Panc1 (cell line): Measurements from ENCODE around the gene PRMT5. TPM values are rescaled to one million over a fixed set of nuclear protein-coding genes. Genes with fewer than 3 reads are reported as not detected.

Experiments
- ATAC-seq: fragments of 200-7000 bp; cut with Tn5 transposase; 2 replicates; pipeline ENCODE4 v1.9.1; 2020; ENCODE audit warnings: mild to moderate bottlenecking, moderate library complexity
- Bru-seq: library from RNA; stranded (reverse); fragments of 400-500 nt; gene quantifications from one replicate; lab custom pipeline; 2021; lab: Mats Ljungman, UMichigan
- BruChase-seq, 2 experiments: library from RNA; stranded (reverse); fragments of 400-500 nt; gene quantifications; one replicate each; lab custom pipeline; 2021; lab: Mats Ljungman, UMichigan
- BruUV-seq: library from RNA; stranded (reverse); fragments of 400-500 nt; replicated peaks from 2 replicates; lab custom pipeline; 2021; lab: Mats Ljungman, UMichigan
- CTCF ChIA-PET: fragments of 300-600 bp; sonication (Branson Sonifier 250); formaldehyde crosslinking; loops from one replicate; lab custom pipeline; 2022; ENCODE audit warnings: antibody characterized with exemption; lab: Charles Lee
- POLR2A ChIA-PET: fragments of 300-600 bp; sonication (Branson Sonifier 250); formaldehyde crosslinking; loops from one replicate; lab custom pipeline; 2022; ENCODE audit warnings: antibody characterized with exemption; lab: Charles Lee
- DNase-seq: peaks from one replicate; pipeline ENCODE4 v3.0.0-alpha.2; 2010; ENCODE audit warnings: low read depth, low spot score
- H3K27ac ChIP-seq: 2 replicates; pipeline ENCODE4 v1.5.1; 2011; ENCODE audit warnings: mild to moderate bottlenecking, low read length, inconsistent platforms
- H3K27me3 ChIP-seq: fragments of 200-500 bp; sonication (Bioruptor generic); 2 replicates; pipeline ENCODE4 v1.6.0; 2014; ENCODE audit warnings: low read length, inconsistent platforms; ENCODE audit not compliant: control insufficient read depth, insufficient read depth
- H3K36me3 ChIP-seq: fragments of 200-500 bp; sonication (Bioruptor generic); 2 replicates; pipeline ENCODE4 v1.5.1; 2014; ENCODE audit warnings: inconsistent platforms, mild to moderate bottlenecking, low read length, moderate library complexity; ENCODE audit not compliant: control insufficient read depth, insufficient read depth
- H3K4me1 ChIP-seq: 2 replicates; pipeline ENCODE4 v1.5.1; 2011; ENCODE audit warnings: inconsistent platforms, mild to moderate bottlenecking, low read length, moderate library complexity; ENCODE audit not compliant: control insufficient read depth, insufficient read depth
- H3K4me3 ChIP-seq, 2 experiments: 2 replicates each; pipeline ENCODE4 v1.5.1; 2011 to 2012; ENCODE audit warnings: low read depth in 2 of 2, low read length in 2 of 2, mild to moderate bottlenecking in 2 of 2, inconsistent platforms in 1 of 2, moderate library complexity in 1 of 2
- H3K9me3 ChIP-seq: fragments of 200-500 bp; sonication (Bioruptor generic); 2 replicates; pipeline ENCODE4 v1.5.1; 2014; ENCODE audit warnings: low read depth, mild to moderate bottlenecking, inconsistent platforms, low read length, moderate library complexity; ENCODE audit not compliant: control insufficient read depth, insufficient read depth
- POLR2AphosphoS5 ChIP-seq: IDR thresholded peaks from 2 replicates; pipeline ENCODE4 v1.6.1; 2012; ENCODE audit warnings: mild to moderate bottlenecking, low read depth, low read length, moderate library complexity
- SIN3A ChIP-seq: IDR thresholded peaks from 2 replicates; pipeline ENCODE4 v1.6.1; 2012; ENCODE audit warnings: low read depth, mild to moderate bottlenecking, low read length, moderate library complexity, borderline replicate concordance; ENCODE audit not compliant: insufficient read depth
- TCF7L2 ChIP-seq: IDR thresholded peaks from 2 replicates; pipeline ENCODE4 v1.6.1; 2011; ENCODE audit warnings: mild to moderate bottlenecking, low read depth, low read length, inconsistent platforms
- in situ Hi-C: cut with HindIII; loops from 2 replicates; pipeline ENCODE4 v1.10.0; 2016; ENCODE audit warnings: low sequenced_read_pairs, low pct_unique_long_range_greater_than_20kb
- intact Hi-C: fragments of 100-400 bp; cut with micrococcal nuclease; formaldehyde crosslinking; loops from one replicate; pipeline ENCODE4 v1.10.0; 2022; ENCODE audit not compliant: unreplicated experiment
- long read RNA-seq: library from polyadenylated mRNA; unstranded; transcript quantifications from one replicate; pipeline ENCODE4 v2.0.0, GENCODE V29; 2021; ENCODE audit not compliant: unreplicated experiment
- polyA plus RNA-seq: library from polyadenylated mRNA; unstranded; fragments of >200 nt; gene quantifications from one replicate; pipeline ENCODE4 v1.2.1, GENCODE V29; 2012; ENCODE audit warnings: missing spikeins; ENCODE audit not compliant: insufficient read length
- total RNA-seq: library from RNA; stranded (reverse); gene quantifications from one replicate; pipeline ENCODE4 v1.2.1, GENCODE V29; 2021; ENCODE audit not compliant: unreplicated experiment
- TF ChIP-seq, protein P1 (sequence below), 2 experiments: IDR thresholded peaks; 2 replicates each; pipeline ENCODE4 v1.6.1; 2011 to 2012; ENCODE audit warnings: low read depth in 2 of 2, control low read depth in 1 of 2, low read length in 1 of 2, mild to moderate bottlenecking in 1 of 2, moderate library complexity in 1 of 2; ENCODE audit not compliant: insufficient read depth in 1 of 2
- TF ChIP-seq, protein P2 (sequence below): fragments of 450-650 bp; IDR thresholded peaks from 2 replicates; pipeline ENCODE4 v1.5.1; 2017; ENCODE audit warnings: mild to moderate bottlenecking

Gene PRMT5
- total RNA-seq (108 TPM), Bru-seq, nascent RNA (percentile 81 among the genes with signal in this experiment), BruChase-seq, experiment 1, labeled RNA remaining after a 2-hour chase (percentile 92 among the genes with signal in this experiment), BruChase-seq, experiment 2, labeled RNA remaining after a 6-hour chase (percentile 97 among the genes with signal in this experiment)
- 200 TPM for polyA plus RNA-seq
- long read RNA-seq, transcript PRMT5-202 (17 exons, 2,531 nt): major isoform, 136 of 202 reads
- long read RNA-seq, partial matches to known transcripts: 25 of 202 reads
- long read RNA-seq, other reads (novel, unspliced or antisense): 32 of 202 reads

DNA sequence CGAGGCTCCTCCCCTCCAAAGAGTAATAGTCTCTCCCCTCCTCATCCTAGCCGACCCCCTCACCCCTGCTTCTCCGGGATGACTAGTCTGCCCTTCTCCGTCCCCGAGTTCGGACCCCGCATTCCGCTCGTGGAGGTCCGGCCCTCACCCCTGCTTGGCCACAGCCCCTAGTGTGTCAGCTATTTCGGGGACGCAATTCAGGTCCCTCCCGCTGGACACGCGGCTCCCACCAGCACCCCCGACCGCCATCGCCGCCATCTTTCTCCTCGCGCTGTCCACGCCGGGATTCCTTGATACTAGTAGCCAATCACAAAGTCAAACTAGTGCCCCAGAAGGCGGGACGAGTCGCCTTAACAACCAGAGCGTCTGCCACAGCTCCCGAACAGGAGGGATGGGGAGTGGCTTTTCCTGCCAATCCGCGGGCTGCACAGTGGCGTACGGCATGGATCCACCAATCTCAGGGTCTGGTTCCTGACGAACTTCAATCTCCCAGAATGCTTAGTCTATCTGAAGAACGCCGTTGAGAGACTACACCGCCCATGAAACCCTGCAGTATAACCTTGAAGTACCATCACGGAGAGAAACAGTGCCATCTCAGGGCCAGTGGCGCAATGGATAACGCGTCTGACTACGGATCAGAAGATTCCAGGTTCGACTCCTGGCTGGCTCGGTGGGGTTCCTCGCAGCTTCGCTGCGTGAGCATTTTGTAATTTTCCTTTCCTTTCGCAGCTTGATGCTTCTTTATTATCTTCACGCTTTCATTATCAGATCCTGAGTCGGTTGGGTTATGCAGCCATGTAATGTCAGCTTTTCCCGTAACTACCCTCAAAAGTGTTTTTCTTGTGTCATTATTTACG, at the start of gene PRMT5:
Gene PRMT5, minus strand, starts transcription at position 273 of the 857 bp plus-strand sequence. Its CDS starts 15 bp downstream, at position 258.
- TF ChIP-seq, protein P1, sequence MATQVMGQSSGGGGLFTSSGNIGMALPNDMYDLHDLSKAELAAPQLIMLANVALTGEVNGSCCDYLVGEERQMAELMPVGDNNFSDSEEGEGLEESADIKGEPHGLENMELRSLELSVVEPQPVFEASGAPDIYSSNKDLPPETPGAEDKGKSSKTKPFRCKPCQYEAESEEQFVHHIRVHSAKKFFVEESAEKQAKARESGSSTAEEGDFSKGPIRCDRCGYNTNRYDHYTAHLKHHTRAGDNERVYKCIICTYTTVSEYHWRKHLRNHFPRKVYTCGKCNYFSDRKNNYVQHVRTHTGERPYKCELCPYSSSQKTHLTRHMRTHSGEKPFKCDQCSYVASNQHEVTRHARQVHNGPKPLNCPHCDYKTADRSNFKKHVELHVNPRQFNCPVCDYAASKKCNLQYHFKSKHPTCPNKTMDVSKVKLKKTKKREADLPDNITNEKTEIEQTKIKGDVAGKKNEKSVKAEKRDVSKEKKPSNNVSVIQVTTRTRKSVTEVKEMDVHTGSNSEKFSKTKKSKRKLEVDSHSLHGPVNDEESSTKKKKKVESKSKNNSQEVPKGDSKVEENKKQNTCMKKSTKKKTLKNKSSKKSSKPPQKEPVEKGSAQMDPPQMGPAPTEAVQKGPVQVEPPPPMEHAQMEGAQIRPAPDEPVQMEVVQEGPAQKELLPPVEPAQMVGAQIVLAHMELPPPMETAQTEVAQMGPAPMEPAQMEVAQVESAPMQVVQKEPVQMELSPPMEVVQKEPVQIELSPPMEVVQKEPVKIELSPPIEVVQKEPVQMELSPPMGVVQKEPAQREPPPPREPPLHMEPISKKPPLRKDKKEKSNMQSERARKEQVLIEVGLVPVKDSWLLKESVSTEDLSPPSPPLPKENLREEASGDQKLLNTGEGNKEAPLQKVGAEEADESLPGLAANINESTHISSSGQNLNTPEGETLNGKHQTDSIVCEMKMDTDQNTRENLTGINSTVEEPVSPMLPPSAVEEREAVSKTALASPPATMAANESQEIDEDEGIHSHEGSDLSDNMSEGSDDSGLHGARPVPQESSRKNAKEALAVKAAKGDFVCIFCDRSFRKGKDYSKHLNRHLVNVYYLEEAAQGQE (IDR thresholded peaks at IDR 0.05; ENCODE audit: insufficient read depth in 1 of 2, low read depth in 2 of 2, low read length in 1 of 2): no peak
- 0 out of 2 replicates have a peak, but pooled peaks have one; percentile 6 for TF ChIP-seq SIN3A
- peak; percentile 66; the same call in 1 of the 2 replicates for TF ChIP-seq POLR2AphosphoS5
- in situ Hi-C loops: no loop called here
- BruUV-seq: no TSS peak
- H3K36me3 ChIP-seq: peaks cover 10% of the 10 kb centered on the region
- H3K4me1 ChIP-seq: peaks cover 9% of the 10 kb centered on the region
- ATAC-seq (peak; percentile 96), DNase-seq (peak; percentile 99)
- no peaks in the 10 kb centered on the region for H3K9me3 ChIP-seq
- CTCF ChIA-PET: interaction anchor here (0.5 to 1.1 kb wide), 6 partner anchors 12 to 241 kb away, joined by 3 to 5 read pairs (median 4); partner anchors contain the start of gene AJUBA
- peak within 1 kb of the TSS; percentile 86 to 95 for H3K4me3 ChIP-seq
- no peaks in the 10 kb centered on the region for H3K27me3 ChIP-seq
- intact Hi-C loops: no loop called here
- POLR2A ChIA-PET: interaction anchor here (1.2 kb wide), 1 partner anchor 27 kb away, joined by 4 read pairs; the partner anchor contains the start of gene HAUS4
- H3K27ac ChIP-seq: peak within 1 kb of the TSS; percentile 91

DNA sequence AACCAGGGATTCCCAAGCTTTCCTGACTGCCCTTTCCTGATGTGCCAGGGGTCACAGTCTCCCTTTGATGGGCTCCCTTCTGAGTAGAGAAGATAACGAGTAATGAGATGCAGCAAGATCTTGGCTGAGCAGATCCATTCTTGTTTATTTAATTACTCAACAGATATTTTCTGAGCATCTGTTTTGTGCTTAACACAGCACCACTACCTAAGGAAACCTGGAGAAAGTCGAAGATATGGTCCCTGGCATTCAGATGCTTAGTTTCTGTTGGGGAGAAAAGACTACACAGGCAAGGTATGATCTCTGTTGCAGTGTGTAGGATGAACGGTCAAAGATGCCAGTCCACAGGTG, 49.3 kb upstream of the PRMT5 start:
- ATAC-seq (no peak), DNase-seq (no peak)
- BruUV-seq: no TSS peak
- TF ChIP-seq, protein P1 (IDR thresholded peaks at IDR 0.05; ENCODE audit: insufficient read depth in 1 of 2, low read depth in 2 of 2, low read length in 1 of 2): no peak
- TF ChIP-seq TCF7L2: no peak
- TF ChIP-seq SIN3A: no peak
- TF ChIP-seq, protein P2, sequence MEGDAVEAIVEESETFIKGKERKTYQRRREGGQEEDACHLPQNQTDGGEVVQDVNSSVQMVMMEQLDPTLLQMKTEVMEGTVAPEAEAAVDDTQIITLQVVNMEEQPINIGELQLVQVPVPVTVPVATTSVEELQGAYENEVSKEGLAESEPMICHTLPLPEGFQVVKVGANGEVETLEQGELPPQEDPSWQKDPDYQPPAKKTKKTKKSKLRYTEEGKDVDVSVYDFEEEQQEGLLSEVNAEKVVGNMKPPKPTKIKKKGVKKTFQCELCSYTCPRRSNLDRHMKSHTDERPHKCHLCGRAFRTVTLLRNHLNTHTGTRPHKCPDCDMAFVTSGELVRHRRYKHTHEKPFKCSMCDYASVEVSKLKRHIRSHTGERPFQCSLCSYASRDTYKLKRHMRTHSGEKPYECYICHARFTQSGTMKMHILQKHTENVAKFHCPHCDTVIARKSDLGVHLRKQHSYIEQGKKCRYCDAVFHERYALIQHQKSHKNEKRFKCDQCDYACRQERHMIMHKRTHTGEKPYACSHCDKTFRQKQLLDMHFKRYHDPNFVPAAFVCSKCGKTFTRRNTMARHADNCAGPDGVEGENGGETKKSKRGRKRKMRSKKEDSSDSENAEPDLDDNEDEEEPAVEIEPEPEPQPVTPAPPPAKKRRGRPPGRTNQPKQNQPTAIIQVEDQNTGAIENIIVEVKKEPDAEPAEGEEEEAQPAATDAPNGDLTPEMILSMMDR: no peak
- no peak for TF ChIP-seq POLR2AphosphoS5
- in situ Hi-C loops (no loop called here), intact Hi-C loops (no loop called here)
- Histone ChIP-seq H3K4me1 (peaks cover 29% of the 10 kb centered on the region), H3K27ac (peak overlapping the region; percentile 96), H3K9me3 (no peaks in the 10 kb centered on the region), H3K4me3 (peak overlapping the region; percentile 66 to 76), H3K27me3 (no peaks in the 10 kb centered on the region), H3K36me3 (peaks cover 3% of the 10 kb centered on the region; the same call in 1 of the 2 replicates)
- ChIA-PET POLR2A (no interaction called here), CTCF (interaction anchor here (0.8 kb wide), 1 partner anchor 18 kb away, joined by 7 read pairs; no protein-coding TSS in a partner anchor)
